GM12864 (cell line): Measurements from ENCODE around the gene DUSP9.
A peak's percentile ranks its signal among the peaks of the same experiment; 100 is the strongest.

Source experiments
- DNase-seq: peaks from one replicate; pipeline ENCODE4 v3.0.0-alpha.2; 2011; ENCODE audit warnings: low read depth
- H3K4me3 ChIP-seq: 2 replicates; pipeline ENCODE4 v1.5.1; 2011; ENCODE audit warnings: mild to moderate bottlenecking, low read depth, low read length, control low read depth
- TF ChIP-seq, protein P1 (sequence below): IDR thresholded peaks from 2 replicates; pipeline ENCODE4 v1.5.1; 2011; ENCODE audit warnings: low read depth, mild to moderate bottlenecking, moderate library complexity, low read length, control low read depth, inconsistent platforms; ENCODE audit errors: missing control alignments

The DUSP9 gene

DNA sequence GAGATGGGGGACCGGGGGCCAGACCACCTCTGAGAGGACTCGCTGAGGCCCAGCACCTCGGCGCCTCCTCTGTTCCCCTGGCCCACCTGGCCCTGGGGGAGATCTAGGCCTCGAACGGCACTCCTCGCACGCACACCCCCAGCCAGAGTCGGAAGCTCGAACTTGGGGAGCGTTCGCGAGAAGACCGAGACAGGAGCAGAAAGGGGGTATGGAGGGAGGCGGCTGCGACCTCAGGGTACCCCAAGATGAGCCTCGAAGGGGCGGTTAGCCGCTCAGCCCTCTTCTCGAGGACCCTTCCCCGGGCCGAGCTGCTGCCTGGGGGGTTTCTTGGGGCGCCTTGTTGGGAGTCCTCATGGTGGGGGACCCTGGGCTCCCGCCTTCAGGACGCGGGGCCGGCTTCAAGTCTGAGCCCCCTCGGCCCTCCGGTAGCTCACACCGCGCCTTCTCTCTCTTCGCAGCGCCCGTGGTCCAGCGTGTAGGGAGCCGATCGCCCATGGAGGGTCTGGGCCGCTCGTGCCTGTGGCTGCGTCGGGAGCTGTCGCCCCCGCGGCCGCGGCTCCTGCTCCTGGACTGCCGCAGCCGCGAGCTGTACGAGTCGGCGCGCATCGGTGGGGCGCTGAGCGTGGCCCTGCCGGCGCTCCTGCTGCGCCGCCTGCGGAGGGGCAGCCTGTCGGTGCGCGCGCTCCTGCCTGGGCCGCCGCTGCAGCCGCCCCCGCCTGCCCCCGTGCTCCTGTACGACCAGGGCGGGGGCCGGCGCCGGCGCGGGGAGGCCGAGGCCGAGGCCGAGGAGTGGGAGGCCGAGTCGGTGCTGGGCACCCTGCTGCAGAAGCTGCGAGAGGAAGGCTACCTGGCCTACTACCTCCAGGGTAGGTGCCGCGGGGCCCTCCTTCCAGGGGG, 706 bp downstream of the DUSP9 start:
- DNase-seq: no peak
- TF ChIP-seq, protein P1, sequence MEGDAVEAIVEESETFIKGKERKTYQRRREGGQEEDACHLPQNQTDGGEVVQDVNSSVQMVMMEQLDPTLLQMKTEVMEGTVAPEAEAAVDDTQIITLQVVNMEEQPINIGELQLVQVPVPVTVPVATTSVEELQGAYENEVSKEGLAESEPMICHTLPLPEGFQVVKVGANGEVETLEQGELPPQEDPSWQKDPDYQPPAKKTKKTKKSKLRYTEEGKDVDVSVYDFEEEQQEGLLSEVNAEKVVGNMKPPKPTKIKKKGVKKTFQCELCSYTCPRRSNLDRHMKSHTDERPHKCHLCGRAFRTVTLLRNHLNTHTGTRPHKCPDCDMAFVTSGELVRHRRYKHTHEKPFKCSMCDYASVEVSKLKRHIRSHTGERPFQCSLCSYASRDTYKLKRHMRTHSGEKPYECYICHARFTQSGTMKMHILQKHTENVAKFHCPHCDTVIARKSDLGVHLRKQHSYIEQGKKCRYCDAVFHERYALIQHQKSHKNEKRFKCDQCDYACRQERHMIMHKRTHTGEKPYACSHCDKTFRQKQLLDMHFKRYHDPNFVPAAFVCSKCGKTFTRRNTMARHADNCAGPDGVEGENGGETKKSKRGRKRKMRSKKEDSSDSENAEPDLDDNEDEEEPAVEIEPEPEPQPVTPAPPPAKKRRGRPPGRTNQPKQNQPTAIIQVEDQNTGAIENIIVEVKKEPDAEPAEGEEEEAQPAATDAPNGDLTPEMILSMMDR: no peak
- no peak overlapping the region for H3K4me3 ChIP-seq

DNA sequence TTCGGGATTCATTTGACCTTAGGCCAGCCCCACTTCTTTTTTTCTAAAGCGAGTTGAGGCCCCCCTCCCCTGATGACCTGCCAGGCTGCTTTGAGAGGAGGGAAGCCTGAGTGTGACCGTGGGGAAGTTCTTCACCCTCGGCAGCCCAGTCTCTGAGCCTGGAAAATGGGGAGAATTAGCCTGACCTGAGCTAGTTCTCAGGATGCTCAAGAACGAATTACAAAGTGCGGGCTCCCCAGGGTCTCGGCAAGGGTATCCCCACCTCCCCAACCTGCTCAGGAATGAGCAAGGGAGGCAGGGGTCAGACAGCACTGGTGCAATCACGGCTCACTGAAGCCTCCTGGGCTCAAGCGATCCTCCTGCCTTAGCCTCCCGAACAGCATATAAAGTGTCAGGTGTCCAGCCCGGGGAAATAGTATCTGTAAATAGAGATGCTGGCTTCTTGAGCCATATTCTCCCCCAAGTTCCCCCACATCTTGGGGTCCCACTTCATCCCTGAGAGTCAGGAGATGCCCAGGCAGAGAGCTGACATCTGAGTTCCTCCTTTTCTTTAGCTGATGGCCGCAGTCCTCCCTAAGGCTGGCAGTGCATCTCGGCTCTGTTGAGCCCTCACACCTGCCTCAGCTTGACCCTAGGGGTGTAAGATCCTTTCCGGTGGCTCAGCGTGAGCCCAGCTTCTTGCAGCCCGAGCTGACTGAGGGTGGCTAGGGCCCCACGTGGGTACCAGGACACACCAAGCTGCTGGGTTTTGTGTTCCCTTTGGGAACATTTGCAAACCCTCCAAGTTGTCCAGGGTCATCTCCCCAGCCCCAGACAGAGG, 1.6 kb downstream of the DUSP9 start:
- no peak overlapping the region for H3K4me3 ChIP-seq

DNA sequence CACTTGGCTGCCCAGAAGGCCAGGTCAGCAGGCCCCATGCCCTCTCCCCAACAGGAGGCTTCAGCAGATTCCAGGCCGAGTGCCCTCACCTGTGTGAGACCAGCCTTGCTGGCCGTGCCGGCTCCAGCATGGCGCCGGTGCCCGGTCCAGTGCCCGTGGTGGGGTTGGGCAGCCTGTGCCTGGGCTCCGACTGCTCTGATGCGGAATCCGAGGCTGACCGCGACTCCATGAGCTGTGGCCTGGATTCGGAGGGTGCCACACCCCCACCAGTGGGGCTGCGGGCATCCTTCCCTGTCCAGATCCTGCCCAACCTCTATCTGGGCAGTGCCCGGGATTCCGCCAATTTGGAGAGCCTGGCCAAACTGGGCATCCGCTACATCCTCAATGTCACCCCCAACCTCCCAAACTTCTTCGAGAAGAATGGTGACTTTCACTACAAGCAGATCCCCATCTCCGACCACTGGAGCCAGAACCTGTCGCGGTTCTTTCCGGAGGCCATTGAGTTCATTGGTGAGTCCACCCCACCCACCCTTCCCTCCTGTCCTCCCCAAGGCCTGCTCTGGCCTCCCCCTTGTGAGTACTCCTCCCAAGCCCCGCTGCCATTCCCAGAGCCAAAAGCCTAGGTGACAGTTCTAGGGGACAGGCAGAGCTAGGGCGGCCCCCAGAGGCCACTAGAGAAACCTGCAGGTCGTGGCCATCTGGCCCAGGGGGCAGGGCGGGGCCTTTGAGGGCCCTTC, 2.3 kb downstream of the DUSP9 start:
- no peak overlapping the region for H3K4me3 ChIP-seq
- TF ChIP-seq, protein P1: peak; percentile 61

More for the DNA sequence above, 1.6 kb downstream of the DUSP9 start:
- no peak for DNase-seq
- TF ChIP-seq, protein P1: no peak

DNA sequence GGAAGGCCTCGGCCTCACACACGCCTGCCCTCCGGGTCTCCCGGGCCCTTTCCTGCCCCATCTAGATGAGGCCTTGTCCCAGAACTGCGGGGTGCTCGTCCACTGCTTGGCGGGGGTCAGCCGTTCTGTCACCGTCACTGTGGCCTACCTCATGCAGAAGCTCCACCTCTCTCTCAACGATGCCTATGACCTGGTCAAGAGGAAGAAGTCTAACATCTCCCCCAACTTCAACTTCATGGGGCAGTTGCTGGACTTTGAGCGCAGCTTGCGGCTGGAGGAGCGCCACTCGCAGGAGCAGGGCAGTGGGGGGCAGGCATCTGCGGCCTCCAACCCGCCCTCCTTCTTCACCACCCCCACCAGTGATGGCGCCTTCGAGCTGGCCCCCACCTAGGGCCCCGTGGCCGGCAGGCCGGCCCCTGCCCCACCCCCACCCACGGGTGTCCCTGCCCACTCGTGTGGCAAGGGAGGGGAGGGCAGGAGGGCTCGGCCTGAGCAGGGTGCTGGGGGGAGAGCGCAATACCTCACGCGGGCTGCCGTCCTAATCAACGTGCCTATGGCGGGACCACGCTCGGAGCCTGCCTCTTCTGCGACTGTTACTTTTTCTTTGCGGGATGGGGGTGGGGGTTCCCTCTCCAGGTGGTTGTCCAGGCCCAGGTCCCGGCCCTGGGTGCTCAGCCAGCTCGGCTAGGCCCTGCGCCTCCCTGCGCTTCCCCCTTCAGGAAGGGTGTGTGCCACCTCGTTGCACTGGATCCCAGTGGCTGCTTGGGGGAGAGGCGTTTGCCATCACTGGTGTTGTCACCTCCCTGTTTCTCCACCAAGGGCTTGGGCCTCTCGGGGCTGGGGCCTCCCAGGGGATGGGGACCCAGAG, 3.1 kb downstream of the DUSP9 start:
- DNase-seq: no peak
- TF ChIP-seq, protein P1: no peak
- H3K4me3 ChIP-seq: no peak overlapping the region

More for the DNA sequence above, 2.3 kb downstream of the DUSP9 start:
- DNase-seq: no peak

DNA sequence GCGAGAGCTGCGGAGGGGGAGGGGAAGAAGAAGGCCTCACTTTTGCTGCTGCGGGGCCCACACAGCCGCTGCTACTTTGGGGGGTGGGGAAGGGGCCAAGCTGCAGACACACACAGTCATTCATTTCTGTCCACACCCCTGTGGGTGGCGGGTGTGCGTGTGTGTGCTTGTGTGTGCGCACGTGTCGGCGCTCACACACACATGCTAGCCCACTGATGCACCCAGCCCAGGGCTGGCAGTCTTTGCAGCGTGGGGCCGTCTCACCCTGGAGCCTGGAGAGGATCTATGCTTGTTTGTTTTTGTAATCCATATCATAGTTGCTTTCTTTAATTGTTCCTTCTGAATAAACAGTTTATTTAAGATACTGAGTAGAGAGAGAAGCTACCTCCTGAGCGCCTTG, 4.0 kb downstream of the DUSP9 start:
- TF ChIP-seq, protein P1: no peak
- H3K4me3 ChIP-seq: no peak overlapping the region
- no peak for DNase-seq
